PFSK-1 (cell line): Measurements from ENCODE around the gene PPFIBP1.

Experiments used
- POLR2AphosphoS5 ChIP-seq: IDR thresholded peaks from 2 replicates; pipeline ENCODE4 v1.6.1; 2012; ENCODE audit warnings: low read depth, mild to moderate bottlenecking, control low read depth, low read length, moderate library complexity
- REST ChIP-seq, 2 experiments: IDR thresholded peaks; 2 replicates each; pipeline versions ENCODE4 v1.6.1 to v1.8.0; 2011 to 2012; ENCODE audit warnings: low read depth in 2 of 2, low read length in 2 of 2, control low read depth in 1 of 2, inconsistent platforms in 1 of 2, mild to moderate bottlenecking in 1 of 2, moderate library complexity in 1 of 2; ENCODE audit not compliant: insufficient read depth in 1 of 2
- SIN3A ChIP-seq: IDR thresholded peaks from 2 replicates; pipeline ENCODE4 v1.6.1; 2012; ENCODE audit warnings: mild to moderate bottlenecking, low read length, moderate library complexity, borderline replicate concordance; ENCODE audit not compliant: insufficient read depth

GRCh38 chr12:27695556-27696292 lies 171.7 kb downstream of the PPFIBP1 start:
- TF ChIP-seq POLR2AphosphoS5 (no peak), REST (IDR thresholded peaks at IDR 0.05; ENCODE audit: insufficient read depth in 1 of 2, low read depth in 2 of 2, low read length in 2 of 2) (no peak), SIN3A (no peak)
